Ishikawa (cell line): Measurements from ENCODE around the gene RUVBL1.

Experiments used
- CREB1 ChIP-seq: IDR thresholded peaks from 2 replicates; pipeline ENCODE4 v1.6.1; 2012; ENCODE audit warnings: low read depth
- REST ChIP-seq: IDR thresholded peaks from 2 replicates; pipeline ENCODE4 v1.6.1; 2012; ENCODE audit warnings: low read depth, mild to moderate bottlenecking
- ZBTB7A ChIP-seq: IDR thresholded peaks from 2 replicates; pipeline ENCODE4 v1.6.1; 2012; ENCODE audit warnings: low read depth
- TF ChIP-seq, protein P1 (sequence below): IDR thresholded peaks from 2 replicates; pipeline ENCODE4 v1.6.1; 2012

DNA sequence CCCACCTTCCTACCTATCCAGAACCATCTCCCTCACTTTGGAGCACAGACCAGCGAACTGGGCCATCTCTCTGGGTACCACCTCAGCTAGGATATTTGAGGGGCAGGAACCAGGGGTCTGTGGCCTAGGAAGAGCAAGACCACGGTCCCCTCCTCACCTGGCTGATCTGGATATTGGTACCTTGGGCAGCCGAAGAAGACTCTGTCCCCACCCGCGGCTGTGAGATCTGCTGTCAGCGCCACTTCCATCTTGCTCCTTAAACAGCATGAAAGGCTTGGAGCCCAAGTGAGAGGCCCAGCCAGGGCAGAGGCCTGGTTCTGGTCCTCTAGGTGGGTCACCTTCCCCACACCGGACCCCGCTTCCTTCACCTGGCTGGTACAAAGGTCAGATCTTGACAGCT lies 44.7 kb downstream of the RUVBL1 start:
- TF ChIP-seq REST, result no peak
- TF ChIP-seq, protein P1, sequence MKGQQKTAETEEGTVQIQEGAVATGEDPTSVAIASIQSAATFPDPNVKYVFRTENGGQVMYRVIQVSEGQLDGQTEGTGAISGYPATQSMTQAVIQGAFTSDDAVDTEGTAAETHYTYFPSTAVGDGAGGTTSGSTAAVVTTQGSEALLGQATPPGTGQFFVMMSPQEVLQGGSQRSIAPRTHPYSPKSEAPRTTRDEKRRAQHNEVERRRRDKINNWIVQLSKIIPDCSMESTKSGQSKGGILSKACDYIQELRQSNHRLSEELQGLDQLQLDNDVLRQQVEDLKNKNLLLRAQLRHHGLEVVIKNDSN, result no peak
- TF ChIP-seq CREB1, result no peak
- TF ChIP-seq ZBTB7A, result no peak
